RWPE2 (cell line): ENCODE measurements around the gene LMX1B.
"Not testable (repeated sequence)": the region's sequence is repeated elsewhere in the genome, so short reads cannot be mapped to it uniquely, and the experiment has no call there.

Experiments used
- ATAC-seq: fragments of 200-7000 bp; cut with Tn5 transposase; 3 replicates; pipeline ENCODE4 v1.9.1; 2021; ENCODE audit warnings: low read depth
- DNase-seq: peaks from one replicate; pipeline ENCODE4 v3.0.0-alpha.2; 2020; ENCODE audit warnings: low spot score
- H3K27ac ChIP-seq: fragments of 450-650 bp; 2 replicates; pipeline ENCODE4 v1.5.1; 2017; ENCODE audit warnings: mild to moderate bottlenecking; ENCODE audit not compliant: poor library complexity, severe bottlenecking
- H3K27me3 ChIP-seq: fragments of 250-450 bp; sonication (Bioruptor Pico); 2 replicates; pipeline ENCODE4 v1.5.1; 2021; ENCODE audit warnings: mild to moderate bottlenecking, moderate library complexity; ENCODE audit not compliant: insufficient read depth, poor library complexity, severe bottlenecking
- H3K36me3 ChIP-seq: fragments of 250-450 bp; sonication (Bioruptor Pico); 2 replicates; pipeline ENCODE4 v1.5.1; 2020; ENCODE audit warnings: low read depth, mild to moderate bottlenecking, moderate library complexity
- H3K4me1 ChIP-seq: fragments of 250-450 bp; sonication (Bioruptor Pico); 2 replicates; pipeline ENCODE4 v1.5.1; 2021; ENCODE audit warnings: mild to moderate bottlenecking, moderate library complexity; ENCODE audit not compliant: insufficient read depth, poor library complexity, severe bottlenecking
- H3K4me3 ChIP-seq: fragments of 250-450 bp; sonication (Bioruptor Pico); 2 replicates; pipeline ENCODE4 v1.5.1; 2021; ENCODE audit warnings: mild to moderate bottlenecking, moderate library complexity; ENCODE audit not compliant: severe bottlenecking
- H3K9me3 ChIP-seq: fragments of 250-450 bp; sonication (Bioruptor Pico); 2 replicates; pipeline ENCODE4 v1.5.1; 2021; ENCODE audit warnings: mild to moderate bottlenecking, moderate library complexity; ENCODE audit not compliant: severe bottlenecking
- CTCF ChIP-seq: fragments of 450-650 bp; IDR thresholded peaks from one replicate; pipeline ENCODE4 v1.5.1; 2017; ENCODE audit warnings: mild to moderate bottlenecking, moderate library complexity; ENCODE audit not compliant: poor library complexity, severe bottlenecking

The LMX1B gene

GRCh38 chr9:126650404-126651341 is 36.9 kb downstream of the LMX1B start:
- H3K27me3 ChIP-seq, result peaks cover 32% of the 10 kb centered on the region
- H3K4me3 ChIP-seq, result no peak overlapping the region
- TF ChIP-seq CTCF, result no peak
- H3K27ac ChIP-seq, result no peak overlapping the region
- no peaks in the 10 kb centered on the region for H3K36me3 ChIP-seq
- no peaks in the 10 kb centered on the region for H3K4me1 ChIP-seq
- DNase-seq (no peak), ATAC-seq (no peak)
- H3K9me3 ChIP-seq, result no peaks in the 10 kb centered on the region

- no peaks in the 10 kb centered on the region for H3K4me1 ChIP-seq
- H3K36me3 ChIP-seq, result no peaks in the 10 kb centered on the region
- 0 out of 3 replicates have a peak, but pooled peaks have one; percentile 22 for ATAC-seq
- no peak for DNase-seq
- H3K27ac ChIP-seq, result no peak overlapping the region
- H3K4me3 ChIP-seq, result no peak overlapping the region
- peaks cover 19% of the 10 kb centered on the region for H3K27me3 ChIP-seq
- no peak for TF ChIP-seq CTCF
- no peaks in the 10 kb centered on the region for H3K9me3 ChIP-seq
These were observed 38.4 kb downstream of the LMX1B start for GRCh38 chr9:126652140-126652582.

GRCh38 chr9:126654124-126654523 is 40.4 kb downstream of the LMX1B start:
- H3K4me3 ChIP-seq, result no peak overlapping the region
- no peaks in the 10 kb centered on the region for H3K36me3 ChIP-seq
- H3K9me3 ChIP-seq, result no peaks in the 10 kb centered on the region
- TF ChIP-seq CTCF, result no peak
- H3K4me1 ChIP-seq, result no peaks in the 10 kb centered on the region
- H3K27ac ChIP-seq, result no peak overlapping the region
- H3K27me3 ChIP-seq, result peaks cover 13% of the 10 kb centered on the region
- DNase-seq, result no peak
- no peak for ATAC-seq

- H3K36me3 ChIP-seq, H3K27ac ChIP-seq, ATAC-seq, H3K27me3 ChIP-seq, DNase-seq, H3K9me3 ChIP-seq, H3K4me3 ChIP-seq, H3K4me1 ChIP-seq: not testable (repeated sequence)
These were observed 42.5 kb downstream of the LMX1B start for GRCh38 chr9:126656214-126656613.

- ATAC-seq, result no peak
- Histone ChIP-seq H3K4me1 (peaks cover 8% of the 10 kb centered on the region), H3K27ac (no peak overlapping the region), H3K9me3 (no peaks in the 10 kb centered on the region), H3K27me3 (no peaks in the 10 kb centered on the region), H3K36me3 (no peaks in the 10 kb centered on the region), H3K4me3 (no peak overlapping the region)
- TF ChIP-seq CTCF, result no peak
- no peak for DNase-seq
These were observed 44.6 kb downstream of the LMX1B start for GRCh38 chr9:126658201-126658825.
